GM18511 (cell line): ENCODE results near the gene CD164L2.
"Not testable (repeated sequence)": the region's sequence is repeated elsewhere in the genome, so short reads cannot be mapped to it uniquely, and the experiment has no call there.

ENCODE experiments used
- ATAC-seq: cut with Tn5 transposase; IDR thresholded peaks from one replicate; pipeline ENCODE4 v1.9.1; 2021; ENCODE audit warnings: mild to moderate bottlenecking, moderate library complexity; ENCODE audit not compliant: unreplicated experiment

CD164L2 gene

GRCh38 chr1:27391511-27392095, 8.5 kb upstream of the CD164L2 start:
- no peak for ATAC-seq

GRCh38 chr1:27388337-27389005, 5.3 kb upstream of the CD164L2 start:
- no peak for ATAC-seq

- ATAC-seq: not testable (repeated sequence)
Observed at GRCh38 chr1:27384797-27385196, 1.7 kb upstream of the CD164L2 start.

GRCh38 chr1:27383661-27384060, 528 bp upstream of the CD164L2 start:
- no peak for ATAC-seq

- ATAC-seq: no peak
Observed at GRCh38 chr1:27381969-27382762, 967 bp downstream of the CD164L2 start.

- no peak for ATAC-seq
Observed at GRCh38 chr1:27380766-27381733, 2.1 kb downstream of the CD164L2 start.

GRCh38 chr1:27380224-27380623, 2.9 kb downstream of the CD164L2 start:
- no peak for ATAC-seq

GRCh38 chr1:27379564-27380122, 3.5 kb downstream of the CD164L2 start:
- no peak for ATAC-seq

GRCh38 chr1:27377760-27378495, 5.2 kb downstream of the CD164L2 start:
- no peak for ATAC-seq

- no peak for ATAC-seq
Observed at GRCh38 chr1:27374362-27375086, 8.6 kb downstream of the CD164L2 start, which contains the start of gene FCN3. Gene FCN3, minus strand, starts transcription at chr1:27374824. Its CDS starts 6 bp downstream, at chr1:27374818.

GRCh38 chr1:27372808-27373690, 10.1 kb downstream of the CD164L2 start:
- no peak for ATAC-seq

GRCh38 chr1:27372022-27372807, 10.9 kb downstream of the CD164L2 start:
- ATAC-seq: no peak

- ATAC-seq: no peak
Observed at GRCh38 chr1:27368869-27369582, 14.1 kb downstream of the CD164L2 start.

GRCh38 chr1:27367160-27367650, 15.9 kb downstream of the CD164L2 start:
- ATAC-seq: no peak

GRCh38 chr1:27366411-27367159, 16.5 kb downstream of the CD164L2 start, which contains the start of gene MAP3K6:
Gene MAP3K6, minus strand, starts transcription at chr1:27366961. Its CDS starts 364 bp downstream, at chr1:27366597.
- peak; percentile 38 for ATAC-seq

- ATAC-seq: peak; percentile 38
Observed at GRCh38 chr1:27366113-27366410, 17.1 kb downstream of the CD164L2 start.
